HG02870 (cell line): ENCODE data around the gene MAST1.
"Not testable (repeated sequence)": the region's sequence is repeated elsewhere in the genome, so short reads cannot be mapped to it uniquely, and the experiment has no call there.

Experiments
- ATAC-seq: cut with Tn5 transposase; IDR thresholded peaks from one replicate; pipeline ENCODE4 v1.9.1; 2021; ENCODE audit warnings: mild to moderate bottlenecking, moderate library complexity; ENCODE audit not compliant: unreplicated experiment

The MAST1 gene

GRCh38 chr19:12838182-12838885, at the start of gene MAST1:
Gene MAST1 (plus strand): TSS chr19:12838515. CDS start chr19:12838573, 58 bp downstream.
- ATAC-seq, result no peak

- ATAC-seq, result no peak
These were observed 49.6 kb upstream of the MAST1 start for GRCh38 chr19:12788682-12789097.

GRCh38 chr19:12789098-12789903, 49.0 kb upstream of the MAST1 start:
- no peak for ATAC-seq

- ATAC-seq, result peak; percentile 40
These were observed 48.3 kb upstream of the MAST1 start for GRCh38 chr19:12789904-12790619.

- no peak for ATAC-seq
These were observed 47.5 kb upstream of the MAST1 start for GRCh38 chr19:12790628-12791344.

GRCh38 chr19:12791345-12792050, 46.8 kb upstream of the MAST1 start, which contains the start of gene JUNB:
Gene JUNB (plus strand): TSS chr19:12791486. CDS start chr19:12791772, 286 bp downstream.
- peak; percentile 22 for ATAC-seq

- ATAC-seq, result no peak
These were observed 46.1 kb upstream of the MAST1 start for GRCh38 chr19:12792051-12792852.

- ATAC-seq, result no peak
These were observed 45.4 kb upstream of the MAST1 start for GRCh38 chr19:12792853-12793289.

GRCh38 chr19:12793290-12794195, 44.8 kb upstream of the MAST1 start:
- peak; percentile 28 for ATAC-seq

- no peak for ATAC-seq
These were observed 43.9 kb upstream of the MAST1 start for GRCh38 chr19:12794196-12794941.

- no peak for ATAC-seq
These were observed 43.3 kb upstream of the MAST1 start for GRCh38 chr19:12794971-12795381.

GRCh38 chr19:12796146-12797071, 41.9 kb upstream of the MAST1 start:
- no peak for ATAC-seq

- ATAC-seq, result no peak
These were observed 41.2 kb upstream of the MAST1 start for GRCh38 chr19:12797141-12797587.

GRCh38 chr19:12797607-12798006, 40.7 kb upstream of the MAST1 start:
- not testable (repeated sequence) for ATAC-seq

- ATAC-seq, result no peak
These were observed 38.4 kb upstream of the MAST1 start for GRCh38 chr19:12799742-12800465.

- ATAC-seq, result no peak
These were observed 37.9 kb upstream of the MAST1 start for GRCh38 chr19:12800466-12800770.
